Keratinocyte (primary cell): ENCODE measurements around the gene GALNT2.

ENCODE experiments used
- EZH2 ChIP-seq: IDR thresholded peaks from one replicate; pipeline ENCODE4 v1.6.1; 2012; ENCODE audit warnings: inconsistent platforms, mild to moderate bottlenecking, low read length, moderate library complexity
- TF ChIP-seq, protein P1 (sequence below), 3 experiments: IDR thresholded peaks in 1 of 3; conservative IDR thresholded peaks in 1 of 3; optimal IDR thresholded peaks in 1 of 3; 2 replicates in 2 of 3; 3 replicates in 1 of 3; pipeline versions ENCODE3 to v1.5.1; 2011; ENCODE audit warnings: low read length in 3 of 3, mild to moderate bottlenecking in 3 of 3, moderate library complexity in 2 of 3, control low read depth in 1 of 3, inconsistent platforms in 1 of 3; ENCODE audit not compliant: insufficient read depth in 2 of 3; ENCODE audit errors: extremely low read depth in 1 of 3

DNA sequence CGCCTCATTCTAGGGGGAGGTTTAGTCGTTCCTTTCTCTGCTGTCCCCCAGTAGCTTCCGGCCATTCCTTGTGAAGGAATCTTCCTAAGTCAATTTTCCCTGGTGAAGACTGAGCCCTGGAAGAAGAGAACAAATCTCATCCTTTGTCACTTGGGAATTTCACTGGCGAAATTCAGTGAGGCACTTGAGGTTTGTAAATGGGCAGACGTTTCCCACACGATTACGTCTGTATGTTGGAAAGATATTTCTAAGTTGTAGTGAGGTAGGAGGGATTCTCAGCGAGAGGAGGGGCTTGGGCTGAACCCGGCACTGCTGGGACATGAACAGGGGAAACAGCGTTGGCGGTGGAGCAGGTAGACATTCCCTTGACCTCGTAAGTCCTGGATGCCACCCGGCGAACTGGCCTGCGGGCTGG, 47.2 kb downstream of the GALNT2 start:
- TF ChIP-seq, protein P1, sequence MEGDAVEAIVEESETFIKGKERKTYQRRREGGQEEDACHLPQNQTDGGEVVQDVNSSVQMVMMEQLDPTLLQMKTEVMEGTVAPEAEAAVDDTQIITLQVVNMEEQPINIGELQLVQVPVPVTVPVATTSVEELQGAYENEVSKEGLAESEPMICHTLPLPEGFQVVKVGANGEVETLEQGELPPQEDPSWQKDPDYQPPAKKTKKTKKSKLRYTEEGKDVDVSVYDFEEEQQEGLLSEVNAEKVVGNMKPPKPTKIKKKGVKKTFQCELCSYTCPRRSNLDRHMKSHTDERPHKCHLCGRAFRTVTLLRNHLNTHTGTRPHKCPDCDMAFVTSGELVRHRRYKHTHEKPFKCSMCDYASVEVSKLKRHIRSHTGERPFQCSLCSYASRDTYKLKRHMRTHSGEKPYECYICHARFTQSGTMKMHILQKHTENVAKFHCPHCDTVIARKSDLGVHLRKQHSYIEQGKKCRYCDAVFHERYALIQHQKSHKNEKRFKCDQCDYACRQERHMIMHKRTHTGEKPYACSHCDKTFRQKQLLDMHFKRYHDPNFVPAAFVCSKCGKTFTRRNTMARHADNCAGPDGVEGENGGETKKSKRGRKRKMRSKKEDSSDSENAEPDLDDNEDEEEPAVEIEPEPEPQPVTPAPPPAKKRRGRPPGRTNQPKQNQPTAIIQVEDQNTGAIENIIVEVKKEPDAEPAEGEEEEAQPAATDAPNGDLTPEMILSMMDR (optimal IDR thresholded peaks at IDR 0.05 in 1 of 3, IDR thresholded peaks at IDR 0.05 in 1 of 3, conservative IDR thresholded peaks at IDR 0.05 in 1 of 3; ENCODE audit: extremely low read depth in 1 of 3, insufficient read depth in 2 of 3, low read length in 3 of 3), result no peak
- TF ChIP-seq EZH2, result no peak
